ENCODE data around the gene MAMSTR. TPM values are rescaled to one million over a fixed set of nuclear protein-coding genes. Genes with fewer than 3 reads are reported as not detected.

MAMSTR gene
- polyA plus RNA-seq, 4 donors = 0.89 to 7.7 (median 1.1) TPM; not detected in 1

DNA sequence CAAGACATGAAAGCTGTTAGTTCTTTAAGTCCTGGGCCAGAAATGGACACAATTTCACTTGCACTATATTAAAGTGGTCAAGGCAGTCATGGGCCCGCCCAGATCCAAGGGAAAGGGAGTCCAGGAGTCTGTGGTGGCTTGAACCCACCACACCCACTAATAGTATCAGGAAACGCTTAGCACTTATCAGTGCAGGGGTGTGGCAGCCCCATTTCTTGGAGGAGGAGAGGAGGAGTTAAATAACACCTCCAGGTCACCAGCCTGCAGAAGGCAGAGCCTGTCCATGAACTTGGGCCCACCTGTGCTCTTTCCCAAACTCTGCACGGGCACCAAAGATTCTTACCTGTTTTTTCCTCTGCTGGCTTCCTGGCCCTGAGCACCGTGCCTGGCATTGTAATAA lies 41.3 kb downstream of the MAMSTR start:
- FAIRE-seq (no peak), DNase-seq (peak; percentile 91 to 98)
- Histone ChIP-seq H3K27ac (ENCODE audit: low read depth in 1 of 3, low read length in 2 of 3) (peak overlapping the region; percentile 90 to 94 (median 91)), H3K36me3 (ENCODE audit: control insufficient read depth in 3 of 3, insufficient read depth in 2 of 3, low read depth in 1 of 3, low read length in 3 of 3) (peaks cover 0 to 3% (median 0%) of the 10 kb centered on the region in 3 donors), H3K4me3 (ENCODE audit: low read depth in 1 of 3, low read length in 3 of 3) (no peak overlapping the region), H3K27me3 (ENCODE audit: control insufficient read depth in 3 of 3, insufficient read depth in 3 of 3, low read length in 3 of 3) (no peaks in the 10 kb centered on the region), H3K9me3 (ENCODE audit: control insufficient read depth in 2 of 2, insufficient read depth in 1 of 2, low read depth in 1 of 2, low read length in 1 of 2) (no peaks in the 10 kb centered on the region), H3K4me1 (ENCODE audit: control insufficient read depth in 3 of 3, insufficient read depth in 2 of 3, low read depth in 1 of 3, low read length in 2 of 3) (peaks cover 0 to 44% (median 2%) of the 10 kb centered on the region in 3 donors)
- 7 to 46% (median 35%) methylated on average over 4 of the region's 4 CpGs for WGBS, 3 donors

DNA sequence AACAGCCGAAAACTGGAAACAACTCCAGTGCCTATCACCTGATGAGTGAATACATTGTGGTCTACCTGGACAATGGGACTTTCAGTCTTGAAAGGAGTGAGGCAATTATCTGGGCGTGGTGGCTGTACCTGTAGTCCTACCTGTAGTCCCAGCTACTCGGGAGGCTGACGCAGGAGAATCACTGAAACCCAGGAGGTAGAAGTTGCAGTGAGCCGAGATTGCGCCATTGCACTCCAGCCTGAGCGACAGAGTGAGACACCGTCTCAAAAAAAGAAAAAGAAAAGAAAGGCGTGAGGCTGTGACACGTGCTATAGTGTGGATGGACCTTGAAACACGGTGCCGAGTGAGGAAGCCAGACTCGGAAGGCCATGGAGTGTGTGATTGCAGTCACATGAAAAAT lies 42.6 kb downstream of the MAMSTR start:
- no peak overlapping the region for H3K4me3 ChIP-seq (ENCODE audit: low read depth in 1 of 3, low read length in 3 of 3)
- peaks cover 0 to 3% (median 0%) of the 10 kb centered on the region in 3 donors for H3K36me3 ChIP-seq (ENCODE audit: control insufficient read depth in 3 of 3, insufficient read depth in 2 of 3, low read depth in 1 of 3, low read length in 3 of 3)
- 18 to 66% (median 45%) methylated on average over 13 of the region's 13 CpGs for WGBS, 3 donors
- peaks cover 0 to 43% (median 2%) of the 10 kb centered on the region in 3 donors for H3K4me1 ChIP-seq (ENCODE audit: control insufficient read depth in 3 of 3, insufficient read depth in 2 of 3, low read depth in 1 of 3, low read length in 2 of 3)
- H3K9me3 ChIP-seq (ENCODE audit: control insufficient read depth in 2 of 2, insufficient read depth in 1 of 2, low read depth in 1 of 2, low read length in 1 of 2) = no peaks in the 10 kb centered on the region
- peak overlapping the region; percentile 73 to 94 (median 82) for H3K27ac ChIP-seq (ENCODE audit: low read depth in 1 of 3, low read length in 2 of 3)
- DNase-seq (peak; percentile 91 to 95), FAIRE-seq (no peak)
- no peaks in the 10 kb centered on the region for H3K27me3 ChIP-seq (ENCODE audit: control insufficient read depth in 3 of 3, insufficient read depth in 3 of 3, low read length in 3 of 3)

DNA sequence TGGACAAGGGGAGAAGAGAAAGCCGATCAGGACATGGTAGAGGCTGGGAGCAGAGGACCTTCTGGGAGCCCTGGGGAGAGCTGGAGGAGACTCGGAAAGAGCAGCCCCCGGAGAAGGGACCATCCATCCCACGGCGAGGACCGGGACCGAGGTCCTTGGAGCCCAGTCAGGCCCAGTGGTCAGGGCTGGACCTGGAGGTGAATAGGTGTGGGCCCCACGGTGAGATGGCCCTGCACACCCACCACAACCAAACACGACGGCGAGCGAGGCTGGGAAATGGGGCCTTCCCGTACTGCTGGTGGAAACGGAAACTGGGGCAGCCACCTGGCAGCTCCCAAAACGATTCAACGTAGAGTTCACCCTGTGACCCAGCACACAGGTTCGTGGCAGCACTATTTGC lies 43.0 kb downstream of the MAMSTR start:
- FAIRE-seq (no peak), DNase-seq (no peak)
- no peaks in the 10 kb centered on the region for H3K27me3 ChIP-seq (ENCODE audit: control insufficient read depth in 3 of 3, insufficient read depth in 3 of 3, low read length in 3 of 3)
- H3K27ac ChIP-seq (ENCODE audit: low read depth in 1 of 3, low read length in 2 of 3) = peak overlapping the region; percentile 73 to 94 (median 82)
- H3K36me3 ChIP-seq (ENCODE audit: control insufficient read depth in 3 of 3, insufficient read depth in 2 of 3, low read depth in 1 of 3, low read length in 3 of 3) = peaks cover 0 to 3% (median 0%) of the 10 kb centered on the region in 3 donors
- peaks cover 0 to 43% (median 2%) of the 10 kb centered on the region in 3 donors for H3K4me1 ChIP-seq (ENCODE audit: control insufficient read depth in 3 of 3, insufficient read depth in 2 of 3, low read depth in 1 of 3, low read length in 2 of 3)
- H3K4me3 ChIP-seq (ENCODE audit: low read depth in 1 of 3, low read length in 3 of 3) = no peak overlapping the region
- WGBS, 3 donors = 74 to 82% (median 78%) methylated on average over 17 of the region's 17 CpGs
- no peaks in the 10 kb centered on the region for H3K9me3 ChIP-seq (ENCODE audit: control insufficient read depth in 2 of 2, insufficient read depth in 1 of 2, low read depth in 1 of 2, low read length in 1 of 2)

DNA sequence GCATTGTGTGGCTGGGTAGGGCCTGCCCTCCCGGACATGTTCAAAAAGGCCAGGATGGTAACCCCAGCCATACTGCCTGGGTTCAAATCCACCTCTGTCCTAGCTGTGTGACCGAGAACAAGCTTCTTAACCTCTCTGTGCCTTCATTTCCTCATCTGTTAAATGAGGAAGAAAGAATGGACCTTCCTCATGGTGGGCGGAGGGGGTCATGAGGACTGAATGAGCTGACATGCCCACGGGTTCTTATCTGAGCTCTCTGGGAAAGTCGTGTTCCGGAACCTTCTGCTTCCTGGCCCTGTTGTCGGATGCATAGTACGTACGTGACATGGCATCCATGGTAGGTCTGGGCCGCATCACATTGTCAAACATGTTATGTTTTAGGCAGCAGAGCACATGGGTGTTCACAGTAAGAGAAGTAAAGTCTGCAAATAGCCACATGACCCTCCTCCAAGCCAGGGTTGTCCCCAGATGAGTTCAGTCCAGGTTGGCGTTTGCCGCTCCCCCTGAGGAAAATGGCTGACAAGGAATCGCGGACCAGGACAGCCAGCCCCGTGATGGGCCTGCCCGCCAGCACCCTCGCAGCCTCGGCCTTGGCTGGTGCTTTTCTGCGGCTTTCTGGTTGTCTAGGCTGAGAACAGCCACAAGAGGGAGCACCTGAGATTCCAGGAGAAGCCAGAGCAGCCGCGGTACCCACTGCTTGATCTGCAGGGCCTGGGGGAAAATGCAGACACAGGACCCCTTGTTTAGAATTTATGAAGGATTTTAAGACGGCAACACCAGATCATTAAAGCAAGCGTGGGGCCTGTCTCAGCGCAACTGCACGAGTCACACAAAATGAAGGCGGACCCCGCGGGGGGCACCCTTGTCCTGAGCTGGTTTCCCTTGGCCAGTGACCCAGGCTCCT lies 44.4 kb downstream of the MAMSTR start:
- FAIRE-seq = no peak
- Histone ChIP-seq H3K9me3 (ENCODE audit: control insufficient read depth in 2 of 2, insufficient read depth in 1 of 2, low read depth in 1 of 2, low read length in 1 of 2) (no peaks in the 10 kb centered on the region), H3K4me3 (ENCODE audit: low read depth in 1 of 3, low read length in 3 of 3) (no peak overlapping the region), H3K36me3 (ENCODE audit: control insufficient read depth in 3 of 3, insufficient read depth in 2 of 3, low read depth in 1 of 3, low read length in 3 of 3) (peaks cover 0 to 3% (median 0%) of the 10 kb centered on the region in 3 donors), H3K27me3 (ENCODE audit: control insufficient read depth in 3 of 3, insufficient read depth in 3 of 3, low read length in 3 of 3) (no peaks in the 10 kb centered on the region), H3K4me1 (ENCODE audit: control insufficient read depth in 3 of 3, insufficient read depth in 2 of 3, low read depth in 1 of 3, low read length in 2 of 3) (peaks cover 0 to 54% (median 2%) of the 10 kb centered on the region in 3 donors), H3K27ac (ENCODE audit: low read depth in 1 of 3, low read length in 2 of 3) (peak overlapping the region in 1 of 3 donors; percentile 94)
- peak; percentile 87 to 93 for DNase-seq
- 36 to 39% (median 39%) methylated on average over 28 of the region's 28 CpGs for WGBS, 3 donors

DNA sequence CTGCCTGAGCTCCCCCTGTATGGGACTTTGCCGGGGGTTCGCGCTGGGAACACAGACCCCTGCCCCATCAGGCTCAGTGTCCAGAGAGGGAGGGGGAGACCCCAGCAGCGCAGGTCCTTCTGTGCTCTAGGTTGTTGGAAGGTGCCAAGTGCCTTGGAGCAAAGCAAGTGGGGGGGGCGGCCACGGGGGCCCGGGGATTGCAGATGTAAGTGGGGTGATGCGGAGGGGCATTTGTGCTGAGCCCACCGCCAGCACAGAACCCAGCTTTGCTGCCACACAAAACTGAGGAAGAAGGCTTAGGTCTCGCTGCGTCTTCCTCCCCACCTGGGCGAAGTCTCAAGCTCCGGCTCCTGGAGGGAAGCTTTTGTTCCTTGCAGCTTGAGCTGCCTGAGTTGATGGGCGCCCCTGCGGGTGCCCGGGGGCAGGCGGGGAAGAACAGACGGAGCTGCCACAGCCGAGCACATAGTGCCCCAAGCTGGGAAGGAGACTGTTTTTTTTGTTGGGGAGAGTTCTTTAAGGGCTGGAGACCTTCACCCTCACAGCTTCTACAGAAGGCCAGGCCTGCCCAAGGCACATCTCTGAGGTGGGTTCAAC lies 45.2 kb downstream of the MAMSTR start:
- Histone ChIP-seq H3K36me3 (ENCODE audit: control insufficient read depth in 3 of 3, insufficient read depth in 2 of 3, low read depth in 1 of 3, low read length in 3 of 3) (peaks cover 0 to 3% (median 0%) of the 10 kb centered on the region in 3 donors), H3K27ac (ENCODE audit: low read depth in 1 of 3, low read length in 2 of 3) (no peak overlapping the region), H3K4me3 (ENCODE audit: low read depth in 1 of 3, low read length in 3 of 3) (no peak overlapping the region), H3K27me3 (ENCODE audit: control insufficient read depth in 3 of 3, insufficient read depth in 3 of 3, low read length in 3 of 3) (no peaks in the 10 kb centered on the region), H3K4me1 (ENCODE audit: control insufficient read depth in 3 of 3, insufficient read depth in 2 of 3, low read depth in 1 of 3, low read length in 2 of 3) (peaks cover 0 to 54% (median 2%) of the 10 kb centered on the region in 3 donors), H3K9me3 (ENCODE audit: control insufficient read depth in 2 of 2, insufficient read depth in 1 of 2, low read depth in 1 of 2, low read length in 1 of 2) (no peaks in the 10 kb centered on the region)
- FAIRE-seq (no peak), DNase-seq (no peak)
- WGBS, 3 donors = 88 to 96% (median 92%) methylated on average over 18 to 19 of the region's 19 CpGs

DNA sequence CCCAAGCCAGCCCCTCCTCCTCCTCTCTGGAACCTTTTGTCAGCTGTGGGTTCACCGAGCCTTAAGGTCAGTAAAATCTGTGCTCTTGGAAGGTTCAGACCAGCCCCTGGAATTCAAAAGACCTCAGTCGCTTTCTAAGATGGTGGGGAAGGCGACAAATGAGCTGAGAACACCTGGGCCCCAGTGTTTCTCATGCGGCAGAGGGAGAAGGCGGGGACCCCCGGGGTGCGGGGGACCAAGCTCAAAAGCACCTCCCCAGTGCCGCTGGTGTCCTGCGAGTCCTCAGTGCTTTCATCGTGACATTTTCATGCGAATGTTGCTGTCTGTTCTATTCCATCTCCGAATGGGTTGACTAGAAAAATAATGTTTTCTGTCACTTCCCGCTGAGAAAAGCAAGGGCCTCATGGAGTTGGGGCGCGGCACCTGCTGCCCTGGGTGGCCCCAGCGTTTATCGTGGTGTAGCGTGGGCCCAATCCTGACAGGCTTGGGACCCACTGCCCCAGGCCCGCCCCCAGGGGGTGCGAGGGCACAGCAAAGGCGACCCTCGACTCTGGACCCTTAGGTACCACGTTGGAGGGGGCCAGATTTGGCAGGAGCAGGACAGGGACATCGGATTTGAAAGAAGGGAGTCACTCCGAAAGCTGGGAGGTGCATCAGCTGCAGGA lies 46.0 kb downstream of the MAMSTR start:
- no peak overlapping the region for H3K4me3 ChIP-seq (ENCODE audit: low read depth in 1 of 3, low read length in 3 of 3)
- H3K4me1 ChIP-seq (ENCODE audit: control insufficient read depth in 3 of 3, insufficient read depth in 2 of 3, low read depth in 1 of 3, low read length in 2 of 3) = peaks cover 0 to 50% (median 2%) of the 10 kb centered on the region in 3 donors
- WGBS, 3 donors = 79 to 85% (median 80%) methylated on average over 25 of the region's 25 CpGs
- peaks cover 0 to 3% (median 0%) of the 10 kb centered on the region in 3 donors for H3K36me3 ChIP-seq (ENCODE audit: control insufficient read depth in 3 of 3, insufficient read depth in 2 of 3, low read depth in 1 of 3, low read length in 3 of 3)
- H3K9me3 ChIP-seq (ENCODE audit: control insufficient read depth in 2 of 2, insufficient read depth in 1 of 2, low read depth in 1 of 2, low read length in 1 of 2) = no peaks in the 10 kb centered on the region
- no peaks in the 10 kb centered on the region for H3K27me3 ChIP-seq (ENCODE audit: control insufficient read depth in 3 of 3, insufficient read depth in 3 of 3, low read length in 3 of 3)
- DNase-seq (no peak), FAIRE-seq (no peak)
- H3K27ac ChIP-seq (ENCODE audit: low read depth in 1 of 3, low read length in 2 of 3) = no peak overlapping the region

DNA sequence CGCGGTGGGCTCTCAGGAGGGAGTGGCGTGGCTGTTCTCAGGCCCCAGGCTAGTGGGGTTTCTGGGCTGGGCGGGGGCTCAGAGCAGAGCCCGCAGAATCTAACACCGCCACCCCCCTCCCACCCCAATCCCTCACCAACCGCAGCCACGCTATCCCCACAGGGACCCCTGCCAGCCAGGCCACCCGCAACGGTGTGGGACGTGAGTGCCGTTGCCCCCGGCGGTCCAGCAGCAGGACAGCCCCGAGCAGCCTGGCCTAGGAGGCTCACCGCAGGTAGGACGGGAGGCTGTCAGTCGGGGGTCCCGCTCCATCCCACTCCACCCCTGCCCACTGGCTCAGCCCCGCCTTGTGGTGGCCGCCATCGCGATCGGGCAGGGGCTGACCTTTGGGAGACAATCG lies 46.5 kb downstream of the MAMSTR start, which contains the start of gene NTN5:
NTN5 (minus strand) TSS at position 24 of the 400 bp plus-strand sequence. CDS start 2,031 bp downstream, outside the sequence.
- peaks cover 0 to 3% (median 0%) of the 10 kb centered on the region in 3 donors for H3K36me3 ChIP-seq (ENCODE audit: control insufficient read depth in 3 of 3, insufficient read depth in 2 of 3, low read depth in 1 of 3, low read length in 3 of 3)
- no peaks in the 10 kb centered on the region for H3K27me3 ChIP-seq (ENCODE audit: control insufficient read depth in 3 of 3, insufficient read depth in 3 of 3, low read length in 3 of 3)
- no peak within 1 kb of the TSS for H3K27ac ChIP-seq (ENCODE audit: low read depth in 1 of 3, low read length in 2 of 3)
- no peak for FAIRE-seq
- 88 to 94% (median 89%) methylated on average over 16 to 25 of the region's 25 CpGs for WGBS, 3 donors
- DNase-seq = no peak
- peaks cover 0 to 44% (median 2%) of the 10 kb centered on the region in 3 donors for H3K4me1 ChIP-seq (ENCODE audit: control insufficient read depth in 3 of 3, insufficient read depth in 2 of 3, low read depth in 1 of 3, low read length in 2 of 3)
- H3K9me3 ChIP-seq (ENCODE audit: control insufficient read depth in 2 of 2, insufficient read depth in 1 of 2, low read depth in 1 of 2, low read length in 1 of 2) = no peaks in the 10 kb centered on the region
- no peak within 1 kb of the TSS for H3K4me3 ChIP-seq (ENCODE audit: low read depth in 1 of 3, low read length in 3 of 3)

DNA sequence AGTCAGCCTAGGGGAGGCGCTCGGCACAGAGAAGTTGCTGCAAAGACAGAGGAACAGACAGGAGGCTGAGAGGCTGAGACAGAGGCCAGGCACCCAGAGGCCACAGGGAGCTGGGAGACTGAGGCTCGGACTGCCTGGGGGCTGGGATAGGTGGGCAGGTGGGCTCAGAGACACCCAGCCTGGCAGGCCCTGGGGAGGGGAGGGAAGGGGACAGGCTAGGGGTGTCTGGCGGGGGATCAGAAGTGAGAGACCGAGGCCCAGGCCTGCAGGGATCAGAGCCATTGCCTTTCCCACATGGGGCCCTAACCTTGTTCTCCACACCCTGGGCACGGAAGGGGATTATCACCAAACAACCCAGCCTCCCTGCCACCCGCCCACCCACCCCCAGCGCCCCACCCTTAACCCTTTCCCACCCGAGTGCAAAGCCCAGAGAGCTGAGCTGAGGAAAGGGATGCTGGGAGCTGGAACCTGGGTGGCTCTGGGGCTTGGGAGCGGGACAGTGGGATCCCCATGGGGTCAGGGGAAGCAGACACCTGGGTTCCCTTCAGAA lies 48.0 kb downstream of the MAMSTR start:
- H3K4me3 ChIP-seq (ENCODE audit: low read depth in 1 of 3, low read length in 3 of 3) = no peak overlapping the region
- DNase-seq = no peak
- WGBS, 3 donors = 56 to 77% (median 75%) methylated on average over 8 to 10 of the region's 10 CpGs
- no peak overlapping the region for H3K27ac ChIP-seq (ENCODE audit: low read depth in 1 of 3, low read length in 2 of 3)
- H3K36me3 ChIP-seq (ENCODE audit: control insufficient read depth in 3 of 3, insufficient read depth in 2 of 3, low read depth in 1 of 3, low read length in 3 of 3) = peaks cover 0 to 3% (median 0%) of the 10 kb centered on the region in 3 donors
- no peaks in the 10 kb centered on the region for H3K27me3 ChIP-seq (ENCODE audit: control insufficient read depth in 3 of 3, insufficient read depth in 3 of 3, low read length in 3 of 3)
- FAIRE-seq = no peak
- H3K4me1 ChIP-seq (ENCODE audit: control insufficient read depth in 3 of 3, insufficient read depth in 2 of 3, low read depth in 1 of 3, low read length in 2 of 3) = peaks cover 0 to 31% (median under 1%) of the 10 kb centered on the region in 3 donors
- no peaks in the 10 kb centered on the region for H3K9me3 ChIP-seq (ENCODE audit: control insufficient read depth in 2 of 2, insufficient read depth in 1 of 2, low read depth in 1 of 2, low read length in 1 of 2)
